Testis (tissue), 5 donors: ENCODE measurements around the gene CCDC181. TPM values are rescaled to one million over a fixed set of nuclear protein-coding genes. Genes with fewer than 3 reads are reported as not detected.

Source experiments
- DNase-seq: peaks from one replicate; pipeline ENCODE4 v3.0.0-alpha.2; 2019
- H3K27ac ChIP-seq, 2 donors: fragments of 200-600 bp; sonication (generic); one replicate each; pipeline ENCODE4 v1.5.1; 2019
- H3K27me3 ChIP-seq: fragments of 200-600 bp; sonication (generic); one replicate; pipeline ENCODE4 v1.5.1; 2019
- H3K36me3 ChIP-seq: fragments of 200-600 bp; sonication (generic); one replicate; pipeline ENCODE4 v1.5.1; 2017; ENCODE audit warnings: low read depth; ENCODE audit errors: missing control alignments
- H3K4me1 ChIP-seq: fragments of 200-600 bp; sonication (generic); one replicate; pipeline ENCODE4 v1.5.1; 2019
- H3K4me3 ChIP-seq, 2 donors: fragments of 200-600 bp; sonication (generic); one replicate each; pipeline ENCODE4 v1.5.1; 2017 to 2019
- H3K9me3 ChIP-seq: fragments of 200-600 bp; sonication (generic); one replicate; pipeline ENCODE4 v1.5.1; 2017
- CTCF ChIP-seq, 3 experiments: fragments of 450-650 bp in 2 of 3; fragments of 200-600 bp in 1 of 3; sonication (generic) in 1 of 3; IDR thresholded peaks; one replicate each; pipeline ENCODE4 v1.5.1; 2016 to 2019; ENCODE audit warnings: antibody characterized with exemption in 3 of 3, mild to moderate bottlenecking in 2 of 3, moderate library complexity in 1 of 3
- POLR2A ChIP-seq: fragments of 450-650 bp; IDR thresholded peaks from one replicate; pipeline ENCODE4 v1.6.1; 2017; ENCODE audit warnings: antibody characterized with exemption, mild to moderate bottlenecking, moderate library complexity
- WGBS, 2 donors: methylation state at CpG; one replicate each; pipeline ENCODE4 v1.1.5; 2018; 5-methylcytosine and 5-hydroxymethylcytosine counted together
- intact Hi-C: fragments of 100-400 bp; cut with DNase I; formaldehyde crosslinking; loops from one replicate; pipeline ENCODE4 v1.15.1; 2023; ENCODE audit warnings: low total_unique reads
- long read RNA-seq, 2 donors: transcript quantifications; one replicate each; lab custom pipeline, GENCODE V29; 2026
- polyA plus RNA-seq: library from polyadenylated mRNA; stranded (reverse); fragments of 350-450 nt; fragmentation: Illumina TruSeq; extraction: RNeasy Lipid Tissue Mini Kit (QIAGEN cat#74804); gene quantifications from one replicate; pipeline ENCODE4 v1.2.3, GENCODE V29; 2014; ENCODE audit warnings: low read depth, low replicate concordance; ENCODE audit not compliant: insufficient read depth
- total RNA-seq, 2 donors: library from RNA; depleted of rRNA; stranded (reverse); fragments of >200 nt; gene quantifications; one replicate each; pipeline ENCODE4 v1.2.3, GENCODE V29; 2016

The CCDC181 gene
- total RNA-seq, result 10 to 100 TPM; 14.2 to 27.1 TPM
- 17.5 TPM for polyA plus RNA-seq
- long read RNA-seq, donor 1, result 0 reads
- long read RNA-seq, donor 2, result 0 reads

GRCh38 chr1:169427081-169427641 is at the start of gene CCDC181:
Gene CCDC181, minus strand, starts transcription at chr1:169427474. Its CDS starts 2,547 bp downstream, at chr1:169424927.
- intact Hi-C loops, result no loop called here
- no peaks in the 10 kb centered on the region for H3K4me1 ChIP-seq
- TF ChIP-seq CTCF (IDR thresholded peaks at IDR 0.05) (no peak), POLR2A (no peak)
- WGBS, 2 donors, result 1 to 2% methylated on average over 28 to 29 of the region's 29 CpGs
- peak; percentile 93 for DNase-seq
- H3K27ac ChIP-seq, result peak within 1 kb of the TSS in 1 of 2 donors; percentile 50
- H3K27me3 ChIP-seq, result no peaks in the 10 kb centered on the region
- H3K9me3 ChIP-seq, result no peaks in the 10 kb centered on the region
- H3K4me3 ChIP-seq, result peak within 1 kb of the TSS; percentile 67 to 74
- no peaks in the 10 kb centered on the region for H3K36me3 ChIP-seq

- H3K4me1 ChIP-seq, result no peaks in the 10 kb centered on the region
- no peaks in the 10 kb centered on the region for H3K27me3 ChIP-seq
- H3K36me3 ChIP-seq, result no peaks in the 10 kb centered on the region
- 59 to 71% methylated on average over 3 of the region's 3 CpGs for WGBS, 2 donors
- intact Hi-C loops, result no loop called here
- no peak overlapping the region for H3K27ac ChIP-seq
- no peak overlapping the region for H3K4me3 ChIP-seq
- no peak for DNase-seq
- H3K9me3 ChIP-seq, result no peaks in the 10 kb centered on the region
- no peak for TF ChIP-seq CTCF (IDR thresholded peaks at IDR 0.05)
- TF ChIP-seq POLR2A, result no peak
Measured at GRCh38 chr1:169475806-169476387, 48.6 kb upstream of the CCDC181 start.

GRCh38 chr1:169474302-169474995 is 47.2 kb upstream of the CCDC181 start:
- H3K36me3 ChIP-seq, result no peaks in the 10 kb centered on the region
- DNase-seq, result no peak
- no peaks in the 10 kb centered on the region for H3K27me3 ChIP-seq
- no peak for TF ChIP-seq POLR2A
- no peak for TF ChIP-seq CTCF (IDR thresholded peaks at IDR 0.05)
- no peaks in the 10 kb centered on the region for H3K9me3 ChIP-seq
- H3K27ac ChIP-seq, result no peak overlapping the region
- intact Hi-C loops, result no loop called here
- H3K4me1 ChIP-seq, result no peaks in the 10 kb centered on the region
- no peak overlapping the region for H3K4me3 ChIP-seq
- 81 to 88% methylated on average over 1 of the region's 1 CpG for WGBS, 2 donors

- intact Hi-C loops, result no loop called here
- Histone ChIP-seq H3K36me3 (no peaks in the 10 kb centered on the region), H3K4me3 (no peak overlapping the region), H3K9me3 (no peaks in the 10 kb centered on the region), H3K4me1 (no peaks in the 10 kb centered on the region), H3K27ac (no peak overlapping the region), H3K27me3 (no peaks in the 10 kb centered on the region)
- no peak for DNase-seq
- TF ChIP-seq POLR2A (no peak), CTCF (IDR thresholded peaks at IDR 0.05) (no peak)
- WGBS, 2 donors, result 76 to 97% methylated on average over 5 of the region's 5 CpGs
Measured at GRCh38 chr1:169473347-169473746, 46.1 kb upstream of the CCDC181 start.
